Panc1 (cell line): ENCODE results near the gene OGA. TPM values are rescaled to one million over a fixed set of nuclear protein-coding genes. Genes with fewer than 3 reads are reported as not detected.

ENCODE experiments used
- ATAC-seq: fragments of 200-7000 bp; cut with Tn5 transposase; 2 replicates; pipeline ENCODE4 v1.9.1; 2020; ENCODE audit warnings: mild to moderate bottlenecking, moderate library complexity
- BruUV-seq: library from RNA; stranded (reverse); fragments of 400-500 nt; replicated peaks from 2 replicates; lab custom pipeline; 2021; lab: Mats Ljungman, UMichigan
- CTCF ChIA-PET: fragments of 300-600 bp; sonication (Branson Sonifier 250); formaldehyde crosslinking; loops from one replicate; lab custom pipeline; 2022; ENCODE audit warnings: antibody characterized with exemption; lab: Charles Lee
- POLR2A ChIA-PET: fragments of 300-600 bp; sonication (Branson Sonifier 250); formaldehyde crosslinking; loops from one replicate; lab custom pipeline; 2022; ENCODE audit warnings: antibody characterized with exemption; lab: Charles Lee
- DNase-seq: peaks from one replicate; pipeline ENCODE4 v3.0.0-alpha.2; 2010; ENCODE audit warnings: low read depth, low spot score
- H3K27ac ChIP-seq: 2 replicates; pipeline ENCODE4 v1.5.1; 2011; ENCODE audit warnings: mild to moderate bottlenecking, low read length, inconsistent platforms
- H3K27me3 ChIP-seq: fragments of 200-500 bp; sonication (Bioruptor generic); 2 replicates; pipeline ENCODE4 v1.6.0; 2014; ENCODE audit warnings: low read length, inconsistent platforms; ENCODE audit not compliant: control insufficient read depth, insufficient read depth
- H3K36me3 ChIP-seq: fragments of 200-500 bp; sonication (Bioruptor generic); 2 replicates; pipeline ENCODE4 v1.5.1; 2014; ENCODE audit warnings: inconsistent platforms, mild to moderate bottlenecking, low read length, moderate library complexity; ENCODE audit not compliant: control insufficient read depth, insufficient read depth
- H3K4me1 ChIP-seq: 2 replicates; pipeline ENCODE4 v1.5.1; 2011; ENCODE audit warnings: inconsistent platforms, mild to moderate bottlenecking, low read length, moderate library complexity; ENCODE audit not compliant: control insufficient read depth, insufficient read depth
- H3K4me3 ChIP-seq, 2 experiments: 2 replicates each; pipeline ENCODE4 v1.5.1; 2011 to 2012; ENCODE audit warnings: low read depth in 2 of 2, low read length in 2 of 2, mild to moderate bottlenecking in 2 of 2, inconsistent platforms in 1 of 2, moderate library complexity in 1 of 2
- H3K9me3 ChIP-seq: fragments of 200-500 bp; sonication (Bioruptor generic); 2 replicates; pipeline ENCODE4 v1.5.1; 2014; ENCODE audit warnings: low read depth, mild to moderate bottlenecking, inconsistent platforms, low read length, moderate library complexity; ENCODE audit not compliant: control insufficient read depth, insufficient read depth
- CTCF ChIP-seq: fragments of 450-650 bp; IDR thresholded peaks from 2 replicates; pipeline ENCODE4 v1.5.1; 2017; ENCODE audit warnings: mild to moderate bottlenecking
- POLR2AphosphoS5 ChIP-seq: IDR thresholded peaks from 2 replicates; pipeline ENCODE4 v1.6.1; 2012; ENCODE audit warnings: mild to moderate bottlenecking, low read depth, low read length, moderate library complexity
- REST ChIP-seq, 2 experiments: IDR thresholded peaks; 2 replicates each; pipeline ENCODE4 v1.6.1; 2011 to 2012; ENCODE audit warnings: low read depth in 2 of 2, control low read depth in 1 of 2, low read length in 1 of 2, mild to moderate bottlenecking in 1 of 2, moderate library complexity in 1 of 2; ENCODE audit not compliant: insufficient read depth in 1 of 2
- SIN3A ChIP-seq: IDR thresholded peaks from 2 replicates; pipeline ENCODE4 v1.6.1; 2012; ENCODE audit warnings: low read depth, mild to moderate bottlenecking, low read length, moderate library complexity, borderline replicate concordance; ENCODE audit not compliant: insufficient read depth
- TCF7L2 ChIP-seq: IDR thresholded peaks from 2 replicates; pipeline ENCODE4 v1.6.1; 2011; ENCODE audit warnings: mild to moderate bottlenecking, low read depth, low read length, inconsistent platforms
- in situ Hi-C: cut with HindIII; loops from 2 replicates; pipeline ENCODE4 v1.10.0; 2016; ENCODE audit warnings: low sequenced_read_pairs, low pct_unique_long_range_greater_than_20kb
- intact Hi-C: fragments of 100-400 bp; cut with micrococcal nuclease; formaldehyde crosslinking; loops from one replicate; pipeline ENCODE4 v1.10.0; 2022; ENCODE audit not compliant: unreplicated experiment
- total RNA-seq: library from RNA; stranded (reverse); gene quantifications from one replicate; pipeline ENCODE4 v1.2.1, GENCODE V29; 2021; ENCODE audit not compliant: unreplicated experiment

The OGA gene
- total RNA-seq, 1 experiment from 2014 or later = 117 TPM

GRCh38 chr10:101816913-101817336 lies 1.3 kb downstream of the OGA start:
- Histone ChIP-seq H3K36me3 (peaks cover 26% of the 10 kb centered on the region), H3K27ac (peak overlapping the region; percentile 88), H3K9me3 (no peaks in the 10 kb centered on the region), H3K4me3 (peak overlapping the region; percentile 84 to 98), H3K4me1 (peaks cover 15% of the 10 kb centered on the region), H3K27me3 (no peaks in the 10 kb centered on the region)
- in situ Hi-C loops (no loop called here), intact Hi-C loops (no loop called here)
- POLR2A ChIA-PET = interaction anchor here (0.7 kb wide), 1 partner anchor 726 kb away, joined by 11 read pairs; no protein-coding TSS in a partner anchor
- DNase-seq (no peak), ATAC-seq (no peak)
- TSS peak; percentile 50 for BruUV-seq
- TF ChIP-seq REST (IDR thresholded peaks at IDR 0.05; ENCODE audit: insufficient read depth in 1 of 2, low read depth in 2 of 2, low read length in 1 of 2) (no peak), TCF7L2 (no peak), SIN3A (no peak), CTCF (no peak), POLR2AphosphoS5 (no peak)
- CTCF ChIA-PET = interaction anchor here (0.6 kb wide), 1 partner anchor 14 kb away, joined by 5 read pairs; no protein-coding TSS in a partner anchor

- Histone ChIP-seq H3K27ac (peak overlapping the region; percentile 88), H3K36me3 (peaks cover 30% of the 10 kb centered on the region), H3K4me1 (peaks cover 15% of the 10 kb centered on the region), H3K9me3 (no peaks in the 10 kb centered on the region), H3K27me3 (no peaks in the 10 kb centered on the region), H3K4me3 (peak overlapping the region; percentile 84 to 98)
- intact Hi-C loops = no loop called here
- POLR2A ChIA-PET = no interaction called here
- CTCF ChIA-PET = interaction anchor here (0.6 kb wide), 1 partner anchor 13 kb away, joined by 5 read pairs; no protein-coding TSS in a partner anchor
- ATAC-seq (no peak), DNase-seq (no peak)
- in situ Hi-C loops = no loop called here
- BruUV-seq = no TSS peak
- TF ChIP-seq REST (IDR thresholded peaks at IDR 0.05; ENCODE audit: insufficient read depth in 1 of 2, low read depth in 2 of 2, low read length in 1 of 2) (no peak), TCF7L2 (no peak), POLR2AphosphoS5 (peak; percentile 3; the same call in 1 of the 2 replicates), SIN3A (no peak)
Measured at GRCh38 chr10:101816376-101816775, 1.9 kb downstream of the OGA start.
